Endothelial cell (in vitro differentiated cells): Measurements from ENCODE around the gene MCU. TPM values are rescaled to one million over a fixed set of nuclear protein-coding genes. Genes with fewer than 3 reads are reported as not detected.
"Not testable (repeated sequence)": the region's sequence is repeated elsewhere in the genome, so short reads cannot be mapped to it uniquely, and the experiment has no call there.

Source experiments
- DNase-seq: peaks from one replicate; pipeline ENCODE4 v3.0.0; 2021; ENCODE audit warnings: low spot score
- H3K27ac Mint-ChIP-seq: one replicate; pipeline ENCODE4 v1.8.0; 2021; ENCODE audit warnings: mixed read lengths, inconsistent platforms; ENCODE audit not compliant: unreplicated experiment
- H3K27me3 Mint-ChIP-seq: one replicate; pipeline ENCODE4 v1.8.0; 2021; ENCODE audit warnings: mild to moderate bottlenecking, moderate library complexity, mixed read lengths, inconsistent platforms; ENCODE audit not compliant: unreplicated experiment
- H3K36me3 Mint-ChIP-seq: one replicate; pipeline ENCODE4 v1.8.0; 2021; ENCODE audit warnings: mild to moderate bottlenecking, low read depth, mixed read lengths, inconsistent platforms; ENCODE audit not compliant: unreplicated experiment
- H3K4me1 Mint-ChIP-seq: one replicate; pipeline ENCODE4 v1.8.0; 2021; ENCODE audit warnings: mild to moderate bottlenecking, mixed read lengths, inconsistent platforms; ENCODE audit not compliant: unreplicated experiment
- H3K4me3 Mint-ChIP-seq: one replicate; pipeline ENCODE4 v1.8.0; 2021; ENCODE audit warnings: mild to moderate bottlenecking, mixed read lengths, inconsistent platforms; ENCODE audit not compliant: unreplicated experiment
- H3K9me3 Mint-ChIP-seq: one replicate; pipeline ENCODE4 v1.8.0; 2021; ENCODE audit warnings: mixed read lengths, inconsistent platforms; ENCODE audit not compliant: unreplicated experiment
- total RNA-seq: library from RNA; stranded (reverse); fragmentation: NEBNext Ultra II Directional; extraction: Animal tissue kit (Norgen Biotek cat#: 25700); gene quantifications from one replicate; pipeline ENCODE4 v1.2.1, GENCODE V29; 2021; ENCODE audit not compliant: unreplicated experiment
- TF ChIP-seq, protein P1 (sequence below): fragments of 200-600 bp; sonication (generic); IDR thresholded peaks from one replicate; pipeline ENCODE4 v1.5.0; 2021; ENCODE audit warnings: antibody characterized with exemption; ENCODE audit not compliant: unreplicated experiment

Gene MCU
- total RNA-seq, 1 donor from 2014 or later, result 39.6 TPM

DNA sequence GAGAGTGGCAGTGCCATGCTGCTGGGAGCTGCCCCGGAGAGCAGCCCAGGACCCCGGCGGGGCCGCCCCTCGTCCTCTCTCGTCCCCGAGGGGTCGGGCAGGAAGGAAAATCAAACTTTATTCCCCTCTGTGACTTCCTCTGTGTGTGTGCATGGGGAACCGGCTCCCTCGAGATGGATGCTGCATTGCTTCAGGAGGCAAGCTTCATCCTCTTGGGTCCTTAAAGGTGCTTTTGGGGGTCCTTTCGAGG lies 726 bp downstream of the MCU start:
- peak overlapping the region; percentile 33 for H3K27ac Mint-ChIP-seq

GRCh38 chr10:72692994-72693781 lies 1.2 kb downstream of the MCU start:
- Mint-ChIP-seq H3K36me3 (no peaks in the 10 kb centered on the region), H3K27me3 (peaks cover 2% of the 10 kb centered on the region), H3K27ac (peak overlapping the region; percentile 33), H3K4me3 (peak overlapping the region; percentile 92), H3K4me1 (peaks cover 24% of the 10 kb centered on the region), H3K9me3 (no peaks in the 10 kb centered on the region)
- TF ChIP-seq, protein P1, sequence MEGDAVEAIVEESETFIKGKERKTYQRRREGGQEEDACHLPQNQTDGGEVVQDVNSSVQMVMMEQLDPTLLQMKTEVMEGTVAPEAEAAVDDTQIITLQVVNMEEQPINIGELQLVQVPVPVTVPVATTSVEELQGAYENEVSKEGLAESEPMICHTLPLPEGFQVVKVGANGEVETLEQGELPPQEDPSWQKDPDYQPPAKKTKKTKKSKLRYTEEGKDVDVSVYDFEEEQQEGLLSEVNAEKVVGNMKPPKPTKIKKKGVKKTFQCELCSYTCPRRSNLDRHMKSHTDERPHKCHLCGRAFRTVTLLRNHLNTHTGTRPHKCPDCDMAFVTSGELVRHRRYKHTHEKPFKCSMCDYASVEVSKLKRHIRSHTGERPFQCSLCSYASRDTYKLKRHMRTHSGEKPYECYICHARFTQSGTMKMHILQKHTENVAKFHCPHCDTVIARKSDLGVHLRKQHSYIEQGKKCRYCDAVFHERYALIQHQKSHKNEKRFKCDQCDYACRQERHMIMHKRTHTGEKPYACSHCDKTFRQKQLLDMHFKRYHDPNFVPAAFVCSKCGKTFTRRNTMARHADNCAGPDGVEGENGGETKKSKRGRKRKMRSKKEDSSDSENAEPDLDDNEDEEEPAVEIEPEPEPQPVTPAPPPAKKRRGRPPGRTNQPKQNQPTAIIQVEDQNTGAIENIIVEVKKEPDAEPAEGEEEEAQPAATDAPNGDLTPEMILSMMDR, result no peak
- no peak for DNase-seq

More for the DNA sequence above, 726 bp downstream of the MCU start:
- Mint-ChIP-seq H3K27me3 (peaks cover 2% of the 10 kb centered on the region), H3K9me3 (no peaks in the 10 kb centered on the region), H3K36me3 (no peaks in the 10 kb centered on the region), H3K4me1 (peaks cover 24% of the 10 kb centered on the region), H3K4me3 (peak overlapping the region; percentile 92)
- TF ChIP-seq, protein P1, result no peak
- DNase-seq, result no peak

GRCh38 chr10:72694476-72695369 lies 2.8 kb downstream of the MCU start:
- Mint-ChIP-seq H3K27ac (no peak overlapping the region), H3K4me1 (peaks cover 24% of the 10 kb centered on the region), H3K4me3 (no peak overlapping the region), H3K27me3 (peaks cover 2% of the 10 kb centered on the region), H3K36me3 (no peaks in the 10 kb centered on the region), H3K9me3 (no peaks in the 10 kb centered on the region)
- DNase-seq, result peak; percentile 5
- TF ChIP-seq, protein P1, result no peak

GRCh38 chr10:72695496-72695895 lies 3.6 kb downstream of the MCU start:
- no peak overlapping the region for H3K4me3 Mint-ChIP-seq
- H3K4me1 Mint-ChIP-seq, result peaks cover 24% of the 10 kb centered on the region
- no peak overlapping the region for H3K27ac Mint-ChIP-seq
- no peaks in the 10 kb centered on the region for H3K9me3 Mint-ChIP-seq
- TF ChIP-seq, protein P1, result no peak
- no peak for DNase-seq
- no peaks in the 10 kb centered on the region for H3K27me3 Mint-ChIP-seq
- H3K36me3 Mint-ChIP-seq, result no peaks in the 10 kb centered on the region

DNA sequence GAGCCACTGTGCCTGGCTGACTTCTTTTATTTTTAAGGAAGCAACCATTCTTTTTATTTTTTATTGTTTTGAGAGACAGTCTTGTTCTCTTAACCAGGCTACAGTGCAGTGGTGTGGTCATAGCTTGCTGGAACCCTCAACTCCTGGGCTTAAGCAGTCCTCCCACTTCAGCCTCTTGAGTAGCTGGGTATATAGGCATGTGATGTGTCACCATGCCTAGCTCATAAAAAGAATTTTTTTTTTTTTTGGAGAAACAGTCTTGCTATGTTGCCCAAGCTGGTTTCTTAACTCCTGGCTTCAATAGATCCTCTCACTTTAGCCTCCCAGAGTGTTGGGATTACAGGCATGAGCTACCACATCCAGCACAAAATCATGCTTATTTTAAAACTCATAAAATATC lies 5.8 kb downstream of the MCU start:
- no peaks in the 10 kb centered on the region for H3K27me3 Mint-ChIP-seq
- TF ChIP-seq, protein P1, result no peak
- no peak overlapping the region for H3K4me3 Mint-ChIP-seq
- no peak overlapping the region for H3K27ac Mint-ChIP-seq
- no peaks in the 10 kb centered on the region for H3K9me3 Mint-ChIP-seq
- peaks cover 28% of the 10 kb centered on the region for H3K4me1 Mint-ChIP-seq
- DNase-seq, result no peak
- H3K36me3 Mint-ChIP-seq, result no peaks in the 10 kb centered on the region

DNA sequence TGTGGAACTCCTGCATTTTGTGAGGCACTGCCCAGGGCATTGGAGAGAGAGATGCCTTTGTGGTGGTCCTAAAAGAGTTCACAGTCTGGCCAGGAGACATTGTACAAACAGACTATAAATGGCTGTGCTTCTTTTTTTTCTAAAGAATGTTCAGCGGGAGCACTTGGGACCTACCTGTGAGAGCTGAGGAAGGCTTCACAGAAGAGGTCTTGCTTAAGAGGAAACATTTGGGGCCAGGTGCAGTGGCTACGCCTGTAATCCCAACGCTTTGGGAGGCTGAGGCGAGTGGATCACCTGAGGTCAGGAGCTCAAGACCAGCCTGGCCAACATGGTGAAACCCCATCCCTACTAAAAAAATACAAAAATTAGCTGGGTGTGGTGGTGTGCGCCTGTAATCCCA lies 10.5 kb downstream of the MCU start:
- not testable (repeated sequence) for H3K27ac Mint-ChIP-seq, H3K27me3 Mint-ChIP-seq, H3K36me3 Mint-ChIP-seq, DNase-seq, H3K4me1 Mint-ChIP-seq, H3K4me3 Mint-ChIP-seq, H3K9me3 Mint-ChIP-seq
